Loucy (cell line): Measurements from ENCODE around the gene COL27A1.

Source experiments
- H2AFZ ChIP-seq: fragments of 200-600 bp; sonication (generic); 2 replicates; pipeline ENCODE4 v1.6.0; 2016; ENCODE audit warnings: antibody characterized with exemption, mild to moderate bottlenecking, low read length, moderate library complexity
- H3F3A ChIP-seq: fragments of 200-600 bp; 2 replicates; pipeline ENCODE4 v1.6.0; 2016; ENCODE audit warnings: antibody characterized with exemption, low read depth, mild to moderate bottlenecking
- H3K27me3 ChIP-seq: fragments of 200-600 bp; sonication (generic); 2 replicates; pipeline ENCODE4 v1.6.1; 2014; ENCODE audit warnings: low read length, mild to moderate bottlenecking; ENCODE audit not compliant: insufficient read depth, poor library complexity, severe bottlenecking
- H3K36me3 ChIP-seq: fragments of 200-600 bp; sonication (generic); 2 replicates; pipeline ENCODE4 v1.6.1; 2016; ENCODE audit warnings: low read length; ENCODE audit not compliant: insufficient read depth
- H3K4me1 ChIP-seq: fragments of 200-600 bp; sonication (generic); 2 replicates; pipeline ENCODE4 v1.5.1; 2014; ENCODE audit warnings: low read length, mild to moderate bottlenecking; ENCODE audit not compliant: insufficient read depth, poor library complexity, severe bottlenecking
- H3K4me2 ChIP-seq: fragments of 200-600 bp; sonication (generic); 2 replicates; pipeline ENCODE4 v1.6.0; 2014; ENCODE audit warnings: antibody characterized with exemption, low read length, low read depth, mild to moderate bottlenecking; ENCODE audit not compliant: poor library complexity, severe bottlenecking
- H3K4me3 ChIP-seq: fragments of 200-600 bp; sonication (generic); 2 replicates; pipeline ENCODE4 v1.5.1; 2014; ENCODE audit warnings: low read length, mild to moderate bottlenecking, mixed read lengths; ENCODE audit not compliant: poor library complexity, severe bottlenecking
- H3K79me2 ChIP-seq: fragments of 200-600 bp; sonication (generic); 2 replicates; pipeline ENCODE4 v1.6.1; 2014; ENCODE audit warnings: low read length; ENCODE audit not compliant: insufficient read depth
- H3K9ac ChIP-seq: fragments of 200-600 bp; sonication (generic); 2 replicates; pipeline ENCODE4 v1.6.0; 2014; ENCODE audit warnings: mild to moderate bottlenecking, low read depth, low read length, moderate library complexity; ENCODE audit not compliant: poor library complexity, severe bottlenecking
- H3K9me2 ChIP-seq: fragments of 200-600 bp; sonication (generic); replicated peaks from 2 replicates; pipeline ENCODE4 v1.6.1; 2016; ENCODE audit warnings: low read depth, low read length, mixed read lengths
- H3K9me3 ChIP-seq: fragments of 200-600 bp; sonication (generic); 2 replicates; pipeline ENCODE4 v1.6.1; 2014; ENCODE audit warnings: mild to moderate bottlenecking, antibody characterized with exemption, low read length, low read depth; ENCODE audit not compliant: insufficient read depth
- H4K20me1 ChIP-seq: fragments of 200-600 bp; sonication (generic); 2 replicates; pipeline ENCODE4 v1.6.0; 2014; ENCODE audit warnings: antibody characterized with exemption, low read length, mild to moderate bottlenecking; ENCODE audit not compliant: insufficient read depth, poor library complexity, severe bottlenecking
- EZH2phosphoT487 ChIP-seq: fragments of 200-600 bp; IDR thresholded peaks from 2 replicates; pipeline ENCODE4 v1.6.1; 2018; ENCODE audit warnings: antibody characterized with exemption, mild to moderate bottlenecking, moderate library complexity, borderline replicate concordance
- TF ChIP-seq, protein P1 (sequence below): fragments of 200-600 bp; sonication (generic); conservative IDR thresholded peaks from 2 replicates; pipeline ENCODE4 v1.5.1; 2014; ENCODE audit warnings: mild to moderate bottlenecking, antibody characterized with exemption, low read length

COL27A1 gene

DNA sequence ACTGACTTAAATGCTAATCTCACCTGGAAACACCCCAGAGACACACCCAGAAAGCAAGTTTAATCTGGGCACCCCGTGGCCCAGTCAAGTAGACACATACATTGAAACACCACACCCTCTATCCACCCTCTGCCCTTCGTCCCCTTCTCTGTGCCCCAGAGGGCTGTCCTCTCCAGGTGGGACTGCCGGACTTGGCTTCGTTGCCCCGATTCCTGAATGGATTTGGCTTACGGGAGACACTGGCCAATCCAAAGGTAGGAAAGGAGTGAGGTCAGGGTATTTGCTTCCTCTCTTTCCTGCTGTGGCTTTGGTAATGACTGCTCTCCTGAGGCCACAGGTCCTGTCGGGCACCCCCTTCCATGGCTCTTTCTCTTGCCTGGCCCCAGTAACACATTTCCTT is 25.2 kb upstream of the COL27A1 start:
- Histone ChIP-seq H3K4me3 (no peak overlapping the region), H3K4me2 (no peak overlapping the region), H3F3A (no peaks in the 10 kb centered on the region), H3K36me3 (no peaks in the 10 kb centered on the region), H3K9ac (no peak overlapping the region), H4K20me1 (no peaks in the 10 kb centered on the region), H3K9me2 (no peaks in the 10 kb centered on the region), H3K9me3 (no peaks in the 10 kb centered on the region), H3K79me2 (no peaks in the 10 kb centered on the region), H3K27me3 (no peaks in the 10 kb centered on the region), H2AFZ (no peak overlapping the region), H3K4me1 (no peaks in the 10 kb centered on the region)
- TF ChIP-seq, protein P1, sequence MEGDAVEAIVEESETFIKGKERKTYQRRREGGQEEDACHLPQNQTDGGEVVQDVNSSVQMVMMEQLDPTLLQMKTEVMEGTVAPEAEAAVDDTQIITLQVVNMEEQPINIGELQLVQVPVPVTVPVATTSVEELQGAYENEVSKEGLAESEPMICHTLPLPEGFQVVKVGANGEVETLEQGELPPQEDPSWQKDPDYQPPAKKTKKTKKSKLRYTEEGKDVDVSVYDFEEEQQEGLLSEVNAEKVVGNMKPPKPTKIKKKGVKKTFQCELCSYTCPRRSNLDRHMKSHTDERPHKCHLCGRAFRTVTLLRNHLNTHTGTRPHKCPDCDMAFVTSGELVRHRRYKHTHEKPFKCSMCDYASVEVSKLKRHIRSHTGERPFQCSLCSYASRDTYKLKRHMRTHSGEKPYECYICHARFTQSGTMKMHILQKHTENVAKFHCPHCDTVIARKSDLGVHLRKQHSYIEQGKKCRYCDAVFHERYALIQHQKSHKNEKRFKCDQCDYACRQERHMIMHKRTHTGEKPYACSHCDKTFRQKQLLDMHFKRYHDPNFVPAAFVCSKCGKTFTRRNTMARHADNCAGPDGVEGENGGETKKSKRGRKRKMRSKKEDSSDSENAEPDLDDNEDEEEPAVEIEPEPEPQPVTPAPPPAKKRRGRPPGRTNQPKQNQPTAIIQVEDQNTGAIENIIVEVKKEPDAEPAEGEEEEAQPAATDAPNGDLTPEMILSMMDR = no peak
- no peak for TF ChIP-seq EZH2phosphoT487

DNA sequence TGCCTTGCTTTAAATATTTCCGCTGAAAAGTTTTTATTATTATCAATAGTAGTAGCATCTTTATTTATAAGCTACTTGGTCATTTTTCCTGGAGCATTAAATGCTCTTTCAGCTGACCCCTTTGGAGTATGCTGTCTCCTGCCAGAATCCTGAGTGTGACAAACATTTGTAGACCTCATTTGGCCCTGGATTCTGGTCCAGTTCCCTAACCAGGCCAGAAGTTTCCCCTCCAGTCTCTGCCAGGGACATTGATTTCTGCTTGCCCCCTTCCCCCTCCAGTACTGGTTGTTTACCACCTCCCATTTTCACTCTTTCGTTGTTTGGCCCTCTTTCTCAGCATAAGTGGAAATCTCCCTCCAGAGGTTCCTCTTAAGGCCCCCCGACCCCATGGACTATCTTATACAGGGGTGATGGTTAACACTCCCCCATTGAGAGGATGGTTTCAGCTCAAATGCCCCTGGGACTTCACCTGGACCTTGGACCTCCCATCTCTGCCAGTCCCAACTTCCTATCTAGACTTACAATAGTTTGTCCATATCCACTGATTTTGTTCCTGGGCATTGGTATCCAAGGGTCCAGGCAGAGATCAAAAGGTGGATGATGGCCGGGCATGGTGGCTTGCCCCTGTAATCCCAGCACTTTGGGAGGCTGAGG is 24.6 kb upstream of the COL27A1 start:
- no peaks in the 10 kb centered on the region for H3K36me3 ChIP-seq
- H3K79me2 ChIP-seq = no peaks in the 10 kb centered on the region
- no peak overlapping the region for H3K4me2 ChIP-seq
- H3K9me3 ChIP-seq = no peaks in the 10 kb centered on the region
- TF ChIP-seq, protein P1 = no peak
- no peak for TF ChIP-seq EZH2phosphoT487
- H3K9ac ChIP-seq = no peak overlapping the region
- no peak overlapping the region for H3K4me3 ChIP-seq
- no peaks in the 10 kb centered on the region for H3K4me1 ChIP-seq
- no peaks in the 10 kb centered on the region for H3K27me3 ChIP-seq
- no peaks in the 10 kb centered on the region for H4K20me1 ChIP-seq
- no peaks in the 10 kb centered on the region for H3F3A ChIP-seq
- H3K9me2 ChIP-seq = no peaks in the 10 kb centered on the region
- H2AFZ ChIP-seq = no peak overlapping the region

DNA sequence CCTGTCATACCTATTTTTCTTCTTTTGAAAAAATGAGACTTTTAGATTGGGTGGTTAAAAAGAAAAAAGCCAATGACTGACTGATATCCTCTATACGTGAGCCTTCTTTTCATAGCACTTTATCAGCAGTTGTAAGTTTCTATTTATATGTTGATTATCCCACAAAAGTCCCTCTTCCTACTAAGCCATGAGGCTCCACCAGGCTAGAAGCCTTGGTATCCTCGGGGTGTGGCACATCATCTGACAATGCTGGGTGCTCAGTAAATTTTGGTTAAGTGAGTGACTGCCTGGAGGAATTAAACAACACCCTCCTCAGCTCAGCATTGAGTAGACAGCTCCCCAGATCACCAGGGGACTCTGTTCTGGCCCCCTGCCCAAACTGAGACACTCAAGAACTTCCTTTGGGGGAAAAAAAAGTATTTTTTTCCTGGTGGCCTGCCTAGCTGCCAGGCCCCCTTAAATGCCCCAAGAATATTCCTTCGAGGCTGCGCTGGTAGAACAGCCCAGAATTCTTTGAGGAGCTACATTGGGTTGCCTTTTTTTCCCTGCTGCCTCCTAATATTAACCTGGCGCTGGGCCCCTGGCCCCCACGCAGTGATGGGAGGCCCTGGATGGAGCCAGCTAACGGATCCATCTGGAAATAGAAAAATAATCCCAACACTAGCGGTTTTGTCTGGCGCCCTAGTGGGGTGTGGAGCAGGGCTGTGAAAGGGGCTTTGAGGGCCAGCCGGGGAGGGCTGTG is 23.4 kb upstream of the COL27A1 start:
- no peaks in the 10 kb centered on the region for H3K36me3 ChIP-seq
- H3K27me3 ChIP-seq = no peaks in the 10 kb centered on the region
- no peak overlapping the region for H2AFZ ChIP-seq
- H3F3A ChIP-seq = no peaks in the 10 kb centered on the region
- H3K79me2 ChIP-seq = no peaks in the 10 kb centered on the region
- no peaks in the 10 kb centered on the region for H3K4me1 ChIP-seq
- H3K9me2 ChIP-seq = no peaks in the 10 kb centered on the region
- no peaks in the 10 kb centered on the region for H3K9me3 ChIP-seq
- TF ChIP-seq, protein P1 = no peak
- H3K4me2 ChIP-seq = no peak overlapping the region
- H4K20me1 ChIP-seq = no peaks in the 10 kb centered on the region
- no peak overlapping the region for H3K4me3 ChIP-seq
- no peak overlapping the region for H3K9ac ChIP-seq
